ENCODE results near the gene CDK5RAP1.

- TF ChIP-seq EP300 (IDR thresholded peaks at IDR 0.05) (no peak), POLR2AphosphoS5 (IDR thresholded peaks at IDR 0.05) (no peak), CTCF (IDR thresholded peaks at IDR 0.05) (no peak)
These were observed 67.2 kb downstream of the CDK5RAP1 start for GRCh38 chr20:33334111-33334510.

All from sigmoid colon (tissue), 4 donors.